Central memory CD8-positive, alpha-beta T cell (primary cell): ENCODE measurements around the gene CHD9.

Experiments
- ATAC-seq: fragments of 150-1000 bp; cut with Tn5 transposase; replicated peaks from 2 replicates; pipeline ENCODE4 v1.10.0; 2022; ENCODE audit warnings: mild to moderate bottlenecking, moderate FRiP score, moderate number of reproducible peaks; ENCODE audit not compliant: poor library complexity, severe bottlenecking; ENCODE audit errors: extremely low read depth
- DNase-seq, 2 donors: peaks; one replicate each; pipeline ENCODE4 v3.0.0; 2021; ENCODE audit warnings: low spot score in 2 of 2
- H3K27ac Mint-ChIP-seq: one replicate; pipeline ENCODE4 v1.8.0; 2022; ENCODE audit warnings: low read depth, mild to moderate bottlenecking, moderate library complexity, mixed read lengths
- H3K27me3 Mint-ChIP-seq: one replicate; pipeline ENCODE4 v1.8.0; 2022; ENCODE audit warnings: mixed read lengths
- H3K36me3 Mint-ChIP-seq: one replicate; pipeline ENCODE4 v1.8.0; 2022; ENCODE audit warnings: mild to moderate bottlenecking, moderate library complexity, mixed read lengths; ENCODE audit not compliant: insufficient read depth
- H3K4me1 Mint-ChIP-seq: one replicate; pipeline ENCODE4 v1.8.0; 2022; ENCODE audit warnings: mixed read lengths
- H3K4me3 Mint-ChIP-seq: one replicate; pipeline ENCODE4 v1.8.0; 2022; ENCODE audit warnings: mild to moderate bottlenecking, moderate library complexity, mixed read lengths
- H3K9me3 Mint-ChIP-seq: one replicate; pipeline ENCODE4 v1.8.0; 2022; ENCODE audit warnings: mixed read lengths

CHD9 gene

GRCh38 chr16:53219371-53219770 is 164.6 kb downstream of the CHD9 start:
- H3K36me3 Mint-ChIP-seq: peaks cover 2% of the 10 kb centered on the region
- H3K27ac Mint-ChIP-seq: no peak overlapping the region
- DNase-seq (no peak), ATAC-seq (no peak)
- peaks cover 8% of the 10 kb centered on the region for H3K4me1 Mint-ChIP-seq
- H3K9me3 Mint-ChIP-seq: no peaks in the 10 kb centered on the region
- H3K27me3 Mint-ChIP-seq: no peaks in the 10 kb centered on the region
- no peak overlapping the region for H3K4me3 Mint-ChIP-seq

- ATAC-seq (no peak), DNase-seq (no peak)
- Mint-ChIP-seq H3K9me3 (no peaks in the 10 kb centered on the region), H3K27me3 (no peaks in the 10 kb centered on the region), H3K36me3 (peaks cover 2% of the 10 kb centered on the region), H3K27ac (no peak overlapping the region), H3K4me3 (no peak overlapping the region), H3K4me1 (peaks cover 7% of the 10 kb centered on the region)
Measured at GRCh38 chr16:53219795-53220454, 165.1 kb downstream of the CHD9 start.

- no peak for ATAC-seq
- H3K27ac Mint-ChIP-seq: no peak overlapping the region
Measured at GRCh38 chr16:53220585-53220984, 165.8 kb downstream of the CHD9 start.

GRCh38 chr16:53224951-53225533 is 170.3 kb downstream of the CHD9 start:
- no peaks in the 10 kb centered on the region for H3K9me3 Mint-ChIP-seq
- no peak overlapping the region for H3K4me3 Mint-ChIP-seq

More at GRCh38 chr16:53220585-53220984, 165.8 kb downstream of the CHD9 start:
- DNase-seq: no peak
- H3K9me3 Mint-ChIP-seq: no peaks in the 10 kb centered on the region
- H3K4me1 Mint-ChIP-seq: peaks cover under 1% of the 10 kb centered on the region
- no peak overlapping the region for H3K4me3 Mint-ChIP-seq
- no peaks in the 10 kb centered on the region for H3K27me3 Mint-ChIP-seq
- peaks cover 2% of the 10 kb centered on the region for H3K36me3 Mint-ChIP-seq

GRCh38 chr16:53232826-53233529 is 178.2 kb downstream of the CHD9 start:
- H3K36me3 Mint-ChIP-seq: peaks cover 46% of the 10 kb centered on the region

More at GRCh38 chr16:53224951-53225533, 170.3 kb downstream of the CHD9 start:
- no peak overlapping the region for H3K27ac Mint-ChIP-seq
- no peaks in the 10 kb centered on the region for H3K4me1 Mint-ChIP-seq
- ATAC-seq (no peak), DNase-seq (no peak)
- H3K27me3 Mint-ChIP-seq: no peaks in the 10 kb centered on the region
- H3K36me3 Mint-ChIP-seq: peaks cover 23% of the 10 kb centered on the region

GRCh38 chr16:53234836-53235235 is 180.0 kb downstream of the CHD9 start:
- DNase-seq (no peak), ATAC-seq (no peak)
- H3K4me1 Mint-ChIP-seq: no peaks in the 10 kb centered on the region
- no peak overlapping the region for H3K27ac Mint-ChIP-seq
- H3K36me3 Mint-ChIP-seq: peaks cover 35% of the 10 kb centered on the region
- H3K9me3 Mint-ChIP-seq: no peaks in the 10 kb centered on the region
- no peaks in the 10 kb centered on the region for H3K27me3 Mint-ChIP-seq
- no peak overlapping the region for H3K4me3 Mint-ChIP-seq

More at GRCh38 chr16:53232826-53233529, 178.2 kb downstream of the CHD9 start:
- no peaks in the 10 kb centered on the region for H3K9me3 Mint-ChIP-seq
- H3K27ac Mint-ChIP-seq: no peak overlapping the region
- no peak for DNase-seq
- no peak overlapping the region for H3K4me3 Mint-ChIP-seq
- no peaks in the 10 kb centered on the region for H3K4me1 Mint-ChIP-seq
- no peaks in the 10 kb centered on the region for H3K27me3 Mint-ChIP-seq
- ATAC-seq: no peak

- H3K27ac Mint-ChIP-seq: no peak overlapping the region
- peaks cover 30% of the 10 kb centered on the region for H3K36me3 Mint-ChIP-seq
- H3K4me1 Mint-ChIP-seq: no peaks in the 10 kb centered on the region
- H3K27me3 Mint-ChIP-seq: no peaks in the 10 kb centered on the region
- no peaks in the 10 kb centered on the region for H3K9me3 Mint-ChIP-seq
- ATAC-seq (no peak), DNase-seq (no peak)
- H3K4me3 Mint-ChIP-seq: no peak overlapping the region
Measured at GRCh38 chr16:53235851-53236250, 181.1 kb downstream of the CHD9 start.

- Mint-ChIP-seq H3K9me3 (no peaks in the 10 kb centered on the region), H3K36me3 (peaks cover 29% of the 10 kb centered on the region), H3K4me3 (no peak overlapping the region), H3K27ac (no peak overlapping the region), H3K4me1 (no peaks in the 10 kb centered on the region), H3K27me3 (no peaks in the 10 kb centered on the region)
- no peak for ATAC-seq
- DNase-seq: no peak
Measured at GRCh38 chr16:53249331-53249730, 194.5 kb downstream of the CHD9 start.

- H3K4me3 Mint-ChIP-seq: no peak overlapping the region
- no peaks in the 10 kb centered on the region for H3K27me3 Mint-ChIP-seq
- H3K36me3 Mint-ChIP-seq: peaks cover 23% of the 10 kb centered on the region
- no peak overlapping the region for H3K27ac Mint-ChIP-seq
- H3K4me1 Mint-ChIP-seq: no peaks in the 10 kb centered on the region
- ATAC-seq: no peak
- no peak for DNase-seq
- no peaks in the 10 kb centered on the region for H3K9me3 Mint-ChIP-seq
Measured at GRCh38 chr16:53257001-53257400, 202.2 kb downstream of the CHD9 start.

GRCh38 chr16:53258809-53259208 is 204.0 kb downstream of the CHD9 start:
- no peak for ATAC-seq
- no peaks in the 10 kb centered on the region for H3K9me3 Mint-ChIP-seq
- peaks cover 19% of the 10 kb centered on the region for H3K36me3 Mint-ChIP-seq
- no peaks in the 10 kb centered on the region for H3K27me3 Mint-ChIP-seq
- no peaks in the 10 kb centered on the region for H3K4me1 Mint-ChIP-seq
- H3K27ac Mint-ChIP-seq: no peak overlapping the region
- no peak overlapping the region for H3K4me3 Mint-ChIP-seq
- no peak for DNase-seq

GRCh38 chr16:53261276-53261675 is 206.5 kb downstream of the CHD9 start:
- Mint-ChIP-seq H3K27me3 (no peaks in the 10 kb centered on the region), H3K4me3 (no peak overlapping the region), H3K9me3 (no peaks in the 10 kb centered on the region), H3K36me3 (peaks cover 16% of the 10 kb centered on the region), H3K4me1 (no peaks in the 10 kb centered on the region), H3K27ac (no peak overlapping the region)
- DNase-seq (no peak), ATAC-seq (no peak)

- no peaks in the 10 kb centered on the region for H3K4me1 Mint-ChIP-seq
- H3K4me3 Mint-ChIP-seq: no peak overlapping the region
- no peaks in the 10 kb centered on the region for H3K27me3 Mint-ChIP-seq
- peaks cover 11% of the 10 kb centered on the region for H3K36me3 Mint-ChIP-seq
- no peak overlapping the region for H3K27ac Mint-ChIP-seq
- no peaks in the 10 kb centered on the region for H3K9me3 Mint-ChIP-seq
- no peak for DNase-seq
- ATAC-seq: no peak
Measured at GRCh38 chr16:53262645-53263044, 207.9 kb downstream of the CHD9 start.

- no peak overlapping the region for H3K27ac Mint-ChIP-seq
- ATAC-seq: no peak
Measured at GRCh38 chr16:53266156-53266555, 211.4 kb downstream of the CHD9 start.

More at GRCh38 chr16:53266156-53266555, 211.4 kb downstream of the CHD9 start:
- DNase-seq: no peak
- Mint-ChIP-seq H3K9me3 (no peaks in the 10 kb centered on the region), H3K4me3 (no peak overlapping the region), H3K27me3 (no peaks in the 10 kb centered on the region), H3K36me3 (peaks cover 27% of the 10 kb centered on the region), H3K4me1 (no peaks in the 10 kb centered on the region)
